ENCODE measurements around the gene SF3B5. TPM values are rescaled to one million over a fixed set of nuclear protein-coding genes. Genes with fewer than 3 reads are reported as not detected.

The SF3B5 gene
- total RNA-seq, 1 donor from 2014 or later, result 129 TPM

DNA sequence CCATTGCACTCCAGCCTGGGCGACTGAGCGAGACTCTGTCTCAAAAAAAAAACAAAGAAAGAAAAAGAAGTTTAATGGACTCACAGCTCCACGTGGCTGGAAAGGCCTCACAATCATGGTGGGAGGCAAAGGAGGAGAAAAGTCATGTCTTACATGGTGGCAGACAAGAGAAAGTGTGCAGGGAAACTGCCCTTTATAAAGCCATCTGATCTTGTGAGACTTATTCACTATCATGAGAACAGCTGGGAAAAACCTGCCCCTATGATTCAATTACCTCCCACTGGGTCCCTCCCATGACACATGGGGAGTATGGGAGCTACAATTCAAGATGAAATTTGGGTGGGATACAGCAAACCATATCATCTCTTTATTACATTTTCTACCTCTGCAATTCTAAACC is 25.9 kb downstream of the SF3B5 start:
- TF ChIP-seq, protein P1, sequence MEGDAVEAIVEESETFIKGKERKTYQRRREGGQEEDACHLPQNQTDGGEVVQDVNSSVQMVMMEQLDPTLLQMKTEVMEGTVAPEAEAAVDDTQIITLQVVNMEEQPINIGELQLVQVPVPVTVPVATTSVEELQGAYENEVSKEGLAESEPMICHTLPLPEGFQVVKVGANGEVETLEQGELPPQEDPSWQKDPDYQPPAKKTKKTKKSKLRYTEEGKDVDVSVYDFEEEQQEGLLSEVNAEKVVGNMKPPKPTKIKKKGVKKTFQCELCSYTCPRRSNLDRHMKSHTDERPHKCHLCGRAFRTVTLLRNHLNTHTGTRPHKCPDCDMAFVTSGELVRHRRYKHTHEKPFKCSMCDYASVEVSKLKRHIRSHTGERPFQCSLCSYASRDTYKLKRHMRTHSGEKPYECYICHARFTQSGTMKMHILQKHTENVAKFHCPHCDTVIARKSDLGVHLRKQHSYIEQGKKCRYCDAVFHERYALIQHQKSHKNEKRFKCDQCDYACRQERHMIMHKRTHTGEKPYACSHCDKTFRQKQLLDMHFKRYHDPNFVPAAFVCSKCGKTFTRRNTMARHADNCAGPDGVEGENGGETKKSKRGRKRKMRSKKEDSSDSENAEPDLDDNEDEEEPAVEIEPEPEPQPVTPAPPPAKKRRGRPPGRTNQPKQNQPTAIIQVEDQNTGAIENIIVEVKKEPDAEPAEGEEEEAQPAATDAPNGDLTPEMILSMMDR (IDR thresholded peaks at IDR 0.05; ENCODE audit: insufficient read depth, low read depth, low read length), result no peak
- no peak for TF ChIP-seq EZH2 (IDR thresholded peaks at IDR 0.05; ENCODE audit: insufficient read depth, low read length)
- Mint-ChIP-seq H3K36me3 (ENCODE audit: low read depth, unreplicated experiment) (no peaks in the 10 kb centered on the region), H3K4me3 (ENCODE audit: unreplicated experiment) (no peak overlapping the region), H3K27ac (ENCODE audit: unreplicated experiment) (no peak overlapping the region), H3K27me3 (ENCODE audit: low read depth, unreplicated experiment) (peaks cover 48% of the 10 kb centered on the region), H3K4me1 (ENCODE audit: low read depth, unreplicated experiment) (peaks cover 2% of the 10 kb centered on the region), H3K9me3 (ENCODE audit: unreplicated experiment) (no peaks in the 10 kb centered on the region)
- H3K4me1 ChIP-seq (ENCODE audit: insufficient read depth, low read length), result no peaks in the 10 kb centered on the region
- H3K4me3 ChIP-seq (ENCODE audit: insufficient read depth, low read depth, low read length), result no peak overlapping the region
- FAIRE-seq (no peak), DNase-seq (ENCODE audit: low read depth) (no peak)
- H4K20me1 ChIP-seq (ENCODE audit: insufficient read depth, low read length), result no peaks in the 10 kb centered on the region
- H2AFZ ChIP-seq (ENCODE audit: low read depth, low read length), result no peak overlapping the region
- H3K27me3 ChIP-seq (ENCODE audit: insufficient read depth, low read length), result peaks cover 40% of the 10 kb centered on the region
- H3K9me3 ChIP-seq (ENCODE audit: insufficient read depth, low read depth, low read length), result no peaks in the 10 kb centered on the region
- no peaks in the 10 kb centered on the region for H3K36me3 ChIP-seq (ENCODE audit: insufficient read depth, low read length)
- H3K4me2 ChIP-seq (ENCODE audit: low read length), result no peak overlapping the region
- H3K27ac ChIP-seq (ENCODE audit: low read depth, low read length), result no peak overlapping the region
- H3K9ac ChIP-seq (ENCODE audit: low read length), result no peak overlapping the region
- no peaks in the 10 kb centered on the region for H3K79me2 ChIP-seq (ENCODE audit: insufficient read depth, low read length)

DNA sequence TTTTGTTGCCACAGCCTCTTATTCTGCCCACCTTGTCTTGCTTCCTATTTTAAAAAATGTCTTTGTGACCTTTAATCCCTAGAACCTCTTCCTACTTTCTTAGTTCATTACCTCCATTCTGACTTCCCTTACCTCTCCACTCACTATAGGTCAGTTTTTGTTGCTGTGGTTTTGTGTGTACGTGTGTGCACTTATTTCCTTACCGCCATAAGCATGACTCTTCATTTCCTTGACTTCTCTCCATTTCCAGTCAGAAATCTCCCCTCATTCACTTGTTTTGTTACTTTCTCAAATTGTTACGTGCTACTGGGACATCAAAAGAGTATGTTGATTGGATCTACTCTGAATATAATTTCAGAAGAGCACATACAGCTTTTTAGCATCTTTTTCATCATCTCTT is 26.6 kb downstream of the SF3B5 start:
- TF ChIP-seq EZH2 (IDR thresholded peaks at IDR 0.05; ENCODE audit: insufficient read depth, low read length), result no peak
- TF ChIP-seq, protein P1 (IDR thresholded peaks at IDR 0.05; ENCODE audit: insufficient read depth, low read depth, low read length), result no peak
- Histone ChIP-seq H3K4me3 (ENCODE audit: insufficient read depth, low read depth, low read length) (no peak overlapping the region), H3K9ac (ENCODE audit: low read length) (no peak overlapping the region), H3K27ac (ENCODE audit: low read depth, low read length) (no peak overlapping the region), H3K4me1 (ENCODE audit: insufficient read depth, low read length) (no peaks in the 10 kb centered on the region), H2AFZ (ENCODE audit: low read depth, low read length) (no peak overlapping the region), H3K79me2 (ENCODE audit: insufficient read depth, low read length) (no peaks in the 10 kb centered on the region), H4K20me1 (ENCODE audit: insufficient read depth, low read length) (no peaks in the 10 kb centered on the region), H3K27me3 (ENCODE audit: insufficient read depth, low read length) (peaks cover 44% of the 10 kb centered on the region), H3K4me2 (ENCODE audit: low read length) (no peak overlapping the region), H3K9me3 (ENCODE audit: insufficient read depth, low read depth, low read length) (no peaks in the 10 kb centered on the region), H3K36me3 (ENCODE audit: insufficient read depth, low read length) (no peaks in the 10 kb centered on the region)
- Mint-ChIP-seq H3K9me3 (ENCODE audit: unreplicated experiment) (no peaks in the 10 kb centered on the region), H3K4me1 (ENCODE audit: low read depth, unreplicated experiment) (peaks cover 2% of the 10 kb centered on the region), H3K4me3 (ENCODE audit: unreplicated experiment) (no peak overlapping the region), H3K27ac (ENCODE audit: unreplicated experiment) (no peak overlapping the region), H3K27me3 (ENCODE audit: low read depth, unreplicated experiment) (peaks cover 48% of the 10 kb centered on the region), H3K36me3 (ENCODE audit: low read depth, unreplicated experiment) (no peaks in the 10 kb centered on the region)
- DNase-seq (ENCODE audit: low read depth) (no peak), FAIRE-seq (no peak)

DNA sequence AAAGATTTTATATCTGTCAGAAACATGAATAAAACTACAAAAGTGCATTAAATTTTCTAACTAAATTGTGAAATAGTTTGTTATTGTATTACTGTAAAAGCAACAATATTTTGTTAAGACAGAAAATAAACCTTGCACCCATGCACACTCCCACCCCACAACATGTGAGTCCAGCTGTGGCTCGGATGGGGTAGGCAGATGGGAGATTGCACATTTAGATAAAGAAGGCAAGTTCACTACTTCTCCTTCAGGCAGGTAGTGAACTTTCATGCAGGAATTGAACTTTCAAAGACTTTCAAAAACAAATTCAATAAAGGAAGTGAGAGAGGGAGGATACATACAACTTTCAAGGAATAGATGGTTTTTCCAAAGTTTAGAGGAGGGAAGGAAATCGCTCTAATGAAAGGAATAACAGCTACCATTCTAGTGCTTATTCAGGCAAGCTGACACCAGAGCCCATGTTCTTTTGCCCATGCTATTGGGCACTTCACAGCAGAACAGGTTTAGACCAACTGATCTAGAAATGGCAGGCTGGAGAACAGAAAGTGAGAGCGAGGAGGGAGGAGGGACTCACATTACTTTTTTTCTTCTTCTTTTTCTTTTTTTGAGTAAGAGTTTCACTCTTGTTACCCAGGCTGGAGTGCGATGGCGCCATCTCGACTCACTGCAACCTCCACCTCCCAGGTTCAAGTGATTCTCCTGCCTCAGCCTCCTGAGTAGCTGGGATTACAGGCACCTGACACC is 28.5 kb downstream of the SF3B5 start:
- Histone ChIP-seq H3K27ac (ENCODE audit: low read depth, low read length) (no peak overlapping the region), H3K79me2 (ENCODE audit: insufficient read depth, low read length) (no peaks in the 10 kb centered on the region), H3K4me3 (ENCODE audit: insufficient read depth, low read depth, low read length) (no peak overlapping the region), H3K27me3 (ENCODE audit: insufficient read depth, low read length) (peaks cover 56% of the 10 kb centered on the region), H3K9ac (ENCODE audit: low read length) (no peak overlapping the region), H4K20me1 (ENCODE audit: insufficient read depth, low read length) (no peaks in the 10 kb centered on the region), H2AFZ (ENCODE audit: low read depth, low read length) (no peak overlapping the region), H3K36me3 (ENCODE audit: insufficient read depth, low read length) (no peaks in the 10 kb centered on the region), H3K4me1 (ENCODE audit: insufficient read depth, low read length) (no peaks in the 10 kb centered on the region), H3K4me2 (ENCODE audit: low read length) (no peak overlapping the region), H3K9me3 (ENCODE audit: insufficient read depth, low read depth, low read length) (no peaks in the 10 kb centered on the region)
- Mint-ChIP-seq H3K9me3 (ENCODE audit: unreplicated experiment) (no peaks in the 10 kb centered on the region), H3K27me3 (ENCODE audit: low read depth, unreplicated experiment) (peaks cover 66% of the 10 kb centered on the region), H3K4me1 (ENCODE audit: low read depth, unreplicated experiment) (peaks cover 2% of the 10 kb centered on the region), H3K27ac (ENCODE audit: unreplicated experiment) (no peak overlapping the region), H3K4me3 (ENCODE audit: unreplicated experiment) (no peak overlapping the region), H3K36me3 (ENCODE audit: low read depth, unreplicated experiment) (no peaks in the 10 kb centered on the region)
- FAIRE-seq (no peak), DNase-seq (ENCODE audit: low read depth) (no peak)
- TF ChIP-seq, protein P1 (IDR thresholded peaks at IDR 0.05; ENCODE audit: insufficient read depth, low read depth, low read length), result no peak
- no peak for TF ChIP-seq EZH2 (IDR thresholded peaks at IDR 0.05; ENCODE audit: insufficient read depth, low read length)

All from astrocyte (in vitro differentiated cells and primary cell).